Esophagus squamous epithelium (tissue), 5 donors: ENCODE results near the gene PABPC1L. TPM values are rescaled to one million over a fixed set of nuclear protein-coding genes. Genes with fewer than 3 reads are reported as not detected.

ENCODE experiments used
- DNase-seq: peaks from one replicate; lab custom pipeline; 2025; lab: John Stamatoyannopoulos, UW
- H3K27ac ChIP-seq, 4 donors: fragments of 200-600 bp; sonication (generic); one replicate each; pipeline ENCODE4 v1.5.1; 2016 to 2019; ENCODE audit warnings: mild to moderate bottlenecking in 1 of 4
- H3K27me3 ChIP-seq, 4 donors: fragments of 200-600 bp; sonication (generic); 1 replicate in 3 of 4; 2 replicates in 1 of 4; pipeline versions ENCODE4 v1.5.1 to v1.6.0; 2017 to 2021; ENCODE audit warnings: antibody characterized with exemption in 1 of 4
- H3K36me3 ChIP-seq, 3 donors: fragments of 200-600 bp; sonication (generic); one replicate each; pipeline ENCODE4 v1.5.1; 2016 to 2019
- H3K4me1 ChIP-seq, 3 donors: fragments of 200-600 bp; sonication (generic); one replicate each; pipeline ENCODE4 v1.5.1; 2017 to 2019
- H3K4me3 ChIP-seq, 4 donors: fragments of 200-600 bp; sonication (generic); 1 replicate in 3 of 4; 2 replicates in 1 of 4; pipeline ENCODE4 v1.5.1; 2016 to 2019; ENCODE audit warnings: mild to moderate bottlenecking in 2 of 4, moderate library complexity in 1 of 4
- H3K9me3 ChIP-seq, 3 donors: fragments of 200-600 bp; sonication (generic); one replicate each; pipeline ENCODE4 v1.5.1; 2016 to 2019
- CTCF ChIP-seq, 6 experiments: fragments of 450-650 bp in 4 of 6; fragments of 200-600 bp in 2 of 6; sonication (generic) in 2 of 6; IDR thresholded peaks; one replicate each; pipeline ENCODE4 v1.5.1; 2016 to 2019; ENCODE audit warnings: antibody characterized with exemption in 6 of 6, mild to moderate bottlenecking in 4 of 6, moderate library complexity in 4 of 6
- POLR2A ChIP-seq, 4 donors: fragments of 450-650 bp; IDR thresholded peaks; one replicate each; pipeline ENCODE4 v1.6.1; 2017; ENCODE audit warnings: antibody characterized with exemption in 4 of 4, mild to moderate bottlenecking in 4 of 4, moderate library complexity in 3 of 4
- WGBS, 2 donors: methylation state at CpG; one replicate each; pipeline ENCODE4 v1.1.5; 2018; 5-methylcytosine and 5-hydroxymethylcytosine counted together
- intact Hi-C: fragments of 100-400 bp; cut with DNase I; formaldehyde crosslinking; loops from one replicate; pipeline ENCODE4 v1.15.0; 2022
- total RNA-seq, 4 donors: library from RNA; depleted of rRNA; stranded (reverse); fragments of >200 nt; gene quantifications; one replicate each; pipeline ENCODE4 v1.1.0, GENCODE V29; 2016
- donor health status: DM: yes; HTN: yes; CAD: no.

PABPC1L gene
- total RNA-seq, 4 donors from 2014 or later = 5.9 to 18.5 (median 8.7) TPM

GRCh38 chr20:44911264-44911921, 1.5 kb downstream of the PABPC1L start:
- peaks cover 0 to 40% (median 10%) of the 10 kb centered on the region in 3 donors for H3K36me3 ChIP-seq
- intact Hi-C loops = no loop called here
- no peaks in the 10 kb centered on the region for H3K27me3 ChIP-seq
- TF ChIP-seq POLR2A (IDR thresholded peaks at IDR 0.05) = no peak
- peak in 3 of 6 experiments; percentile 4 to 34 (median 12) for TF ChIP-seq CTCF (IDR thresholded peaks at IDR 0.05)
- DNase-seq = no peak
- peaks cover 5 to 27% (median 8%) of the 10 kb centered on the region in 3 donors for H3K4me1 ChIP-seq
- no peak overlapping the region for H3K4me3 ChIP-seq
- H3K9me3 ChIP-seq = no peaks in the 10 kb centered on the region
- no peak overlapping the region for H3K27ac ChIP-seq
- WGBS, 2 donors = 52 to 65% methylated on average over 19 to 21 of the region's 21 CpGs

DNA sequence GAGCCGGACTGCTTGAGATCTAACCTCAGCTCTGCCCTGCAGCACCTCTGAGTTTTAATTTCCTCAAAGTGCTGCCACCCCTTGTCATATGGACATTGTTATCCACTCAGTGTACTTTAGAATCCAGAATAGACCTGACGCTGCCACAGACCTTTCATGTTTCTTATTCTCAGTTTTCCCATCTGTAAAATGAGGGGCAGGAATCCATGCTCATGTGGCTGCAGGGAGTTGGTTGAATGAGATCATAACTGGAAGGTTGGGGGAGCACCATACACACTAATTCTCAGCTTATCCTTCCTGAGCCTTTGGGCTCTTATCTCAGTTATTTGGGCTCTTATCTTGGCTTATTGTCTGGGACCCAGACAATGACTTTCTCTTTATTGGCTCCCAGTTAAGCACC, 2.3 kb downstream of the PABPC1L start:
- no peak overlapping the region for H3K27ac ChIP-seq
- no peak overlapping the region for H3K4me3 ChIP-seq
- intact Hi-C loops = no loop called here
- H3K9me3 ChIP-seq = no peaks in the 10 kb centered on the region
- WGBS, 2 donors = 92 to 100% methylated on average over 1 to 2 of the region's 2 CpGs
- peaks cover 0 to 38% (median 5%) of the 10 kb centered on the region in 3 donors for H3K36me3 ChIP-seq
- no peak for DNase-seq
- TF ChIP-seq POLR2A (IDR thresholded peaks at IDR 0.05) = no peak
- TF ChIP-seq CTCF (IDR thresholded peaks at IDR 0.05) = no peak
- H3K27me3 ChIP-seq = no peaks in the 10 kb centered on the region
- peaks cover 5 to 27% (median 8%) of the 10 kb centered on the region in 3 donors for H3K4me1 ChIP-seq

DNA sequence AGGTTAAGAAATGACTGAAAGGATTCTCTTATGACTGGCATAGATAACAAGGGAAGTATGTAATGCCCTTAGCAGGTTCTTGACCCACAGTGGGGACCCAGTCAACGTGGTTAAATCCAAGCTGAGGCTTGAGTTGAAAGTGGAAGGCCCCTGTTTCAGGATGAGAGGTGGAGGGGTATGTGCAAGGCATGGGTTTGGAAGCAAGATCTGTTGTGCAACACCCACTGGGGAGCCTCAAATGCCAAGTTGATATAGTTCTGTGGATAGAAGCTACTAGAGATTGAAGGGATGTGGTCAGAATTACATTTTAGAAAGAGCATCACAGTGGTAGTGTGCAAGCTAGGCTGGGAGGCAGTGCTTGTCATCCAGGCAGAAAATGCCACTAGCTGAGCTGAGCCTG, 5.1 kb downstream of the PABPC1L start:
- no peaks in the 10 kb centered on the region for H3K27me3 ChIP-seq
- intact Hi-C loops = no loop called here
- H3K36me3 ChIP-seq = peaks cover 0 to 26% (median 0%) of the 10 kb centered on the region in 3 donors
- H3K27ac ChIP-seq = no peak overlapping the region
- TF ChIP-seq POLR2A (IDR thresholded peaks at IDR 0.05) = no peak
- no peak for TF ChIP-seq CTCF (IDR thresholded peaks at IDR 0.05)
- H3K4me1 ChIP-seq = peaks cover 3 to 16% (median 5%) of the 10 kb centered on the region in 3 donors
- WGBS, 2 donors = 62 to 71% methylated on average over 1 of the region's 1 CpG
- H3K9me3 ChIP-seq = no peaks in the 10 kb centered on the region
- H3K4me3 ChIP-seq = no peak overlapping the region
- no peak for DNase-seq

DNA sequence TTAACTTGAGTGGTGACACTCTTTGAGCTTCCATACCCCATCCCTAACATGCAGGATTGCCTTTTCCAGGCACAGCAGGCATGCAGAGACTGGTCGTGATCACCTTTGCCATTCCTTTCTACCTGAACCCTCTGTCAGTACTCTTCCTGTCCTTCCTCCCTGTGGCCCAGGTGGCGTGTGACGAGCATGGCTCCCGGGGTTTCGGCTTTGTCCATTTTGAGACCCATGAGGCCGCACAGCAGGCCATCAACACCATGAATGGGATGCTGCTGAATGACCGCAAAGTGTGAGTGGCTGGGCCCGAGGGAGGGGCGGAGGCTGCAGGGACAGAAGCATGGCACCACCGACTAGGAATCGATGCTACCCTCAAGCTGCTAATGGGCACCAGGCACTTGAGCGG, 6.7 kb downstream of the PABPC1L start:
- Histone ChIP-seq H3K27ac (no peak overlapping the region), H3K4me1 (no peaks in the 10 kb centered on the region), H3K27me3 (no peaks in the 10 kb centered on the region), H3K36me3 (peaks cover 0 to 30% (median 0%) of the 10 kb centered on the region in 3 donors), H3K9me3 (no peaks in the 10 kb centered on the region), H3K4me3 (no peak overlapping the region)
- TF ChIP-seq CTCF (IDR thresholded peaks at IDR 0.05) = no peak
- TF ChIP-seq POLR2A (IDR thresholded peaks at IDR 0.05) = no peak
- 85 to 95% methylated on average over 7 to 8 of the region's 12 CpGs for WGBS, 2 donors
- DNase-seq = no peak
- intact Hi-C loops = no loop called here

DNA sequence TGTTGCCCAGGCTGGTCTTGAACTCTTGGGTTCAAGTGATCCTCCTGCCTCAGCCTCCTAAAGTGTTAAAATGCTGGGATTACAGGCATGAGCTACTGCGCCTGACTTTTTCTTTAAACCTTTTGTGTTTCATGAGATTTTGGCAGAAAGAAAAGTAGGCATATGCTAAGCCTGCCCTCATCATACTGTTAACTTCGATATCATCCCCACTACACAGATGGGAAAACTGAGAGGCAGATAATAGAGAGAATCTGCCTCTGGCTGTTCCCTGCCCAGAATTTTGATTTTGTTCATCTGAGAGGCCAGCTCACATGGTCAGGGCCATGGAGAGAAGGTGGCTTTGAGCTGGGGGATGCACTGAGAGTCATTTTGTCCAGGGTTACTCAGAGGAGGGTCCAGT, 7.5 kb downstream of the PABPC1L start:
- peaks cover 0 to 36% (median 0%) of the 10 kb centered on the region in 3 donors for H3K36me3 ChIP-seq
- TF ChIP-seq POLR2A (IDR thresholded peaks at IDR 0.05) = no peak
- no peak for TF ChIP-seq CTCF (IDR thresholded peaks at IDR 0.05)
- H3K9me3 ChIP-seq = no peaks in the 10 kb centered on the region
- H3K27me3 ChIP-seq = no peaks in the 10 kb centered on the region
- no peak overlapping the region for H3K27ac ChIP-seq
- no peaks in the 10 kb centered on the region for H3K4me1 ChIP-seq
- intact Hi-C loops = no loop called here
- no peak for DNase-seq
- WGBS, 2 donors = 91 to 95% methylated on average over 1 to 2 of the region's 2 CpGs
- no peak overlapping the region for H3K4me3 ChIP-seq
